Uterus (tissue), 2 donors: ENCODE measurements around the gene GALT.

Experiments used
- POLR2A ChIP-seq, 2 donors: fragments of 450-650 bp; IDR thresholded peaks; one replicate each; pipeline ENCODE4 v1.6.1; 2016; ENCODE audit warnings: antibody characterized with exemption in 2 of 2, mild to moderate bottlenecking in 1 of 2, moderate library complexity in 1 of 2
- TF ChIP-seq, protein P1 (sequence below), 4 experiments: fragments of 200-600 bp in 2 of 4; fragments of 450-650 bp in 2 of 4; sonication (generic) in 2 of 4; IDR thresholded peaks; one replicate each; pipeline ENCODE4 v1.5.1; 2016 to 2019; ENCODE audit warnings: antibody characterized with exemption in 4 of 4, mild to moderate bottlenecking in 2 of 4, moderate library complexity in 1 of 4

DNA sequence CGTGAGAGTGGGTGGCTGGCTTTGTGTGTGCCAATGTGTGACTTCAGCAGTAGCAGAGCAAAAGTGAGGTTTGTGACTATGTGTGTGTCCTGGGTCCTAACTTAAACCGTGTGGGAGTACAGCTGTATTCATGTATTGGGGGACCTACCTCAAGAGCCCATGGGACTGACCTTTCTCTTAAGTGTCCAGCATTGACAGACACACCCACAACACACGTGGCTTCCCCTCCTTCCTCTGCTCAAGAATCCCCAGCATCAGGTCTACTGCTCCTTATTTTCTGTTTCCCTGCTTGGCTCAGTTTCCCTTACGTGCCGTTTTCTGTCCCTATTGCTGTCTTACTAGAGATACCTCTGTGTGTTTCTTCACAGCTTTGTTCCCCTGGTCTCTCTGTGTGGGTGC is 6.1 kb downstream of the GALT start:
- TF ChIP-seq, protein P1, sequence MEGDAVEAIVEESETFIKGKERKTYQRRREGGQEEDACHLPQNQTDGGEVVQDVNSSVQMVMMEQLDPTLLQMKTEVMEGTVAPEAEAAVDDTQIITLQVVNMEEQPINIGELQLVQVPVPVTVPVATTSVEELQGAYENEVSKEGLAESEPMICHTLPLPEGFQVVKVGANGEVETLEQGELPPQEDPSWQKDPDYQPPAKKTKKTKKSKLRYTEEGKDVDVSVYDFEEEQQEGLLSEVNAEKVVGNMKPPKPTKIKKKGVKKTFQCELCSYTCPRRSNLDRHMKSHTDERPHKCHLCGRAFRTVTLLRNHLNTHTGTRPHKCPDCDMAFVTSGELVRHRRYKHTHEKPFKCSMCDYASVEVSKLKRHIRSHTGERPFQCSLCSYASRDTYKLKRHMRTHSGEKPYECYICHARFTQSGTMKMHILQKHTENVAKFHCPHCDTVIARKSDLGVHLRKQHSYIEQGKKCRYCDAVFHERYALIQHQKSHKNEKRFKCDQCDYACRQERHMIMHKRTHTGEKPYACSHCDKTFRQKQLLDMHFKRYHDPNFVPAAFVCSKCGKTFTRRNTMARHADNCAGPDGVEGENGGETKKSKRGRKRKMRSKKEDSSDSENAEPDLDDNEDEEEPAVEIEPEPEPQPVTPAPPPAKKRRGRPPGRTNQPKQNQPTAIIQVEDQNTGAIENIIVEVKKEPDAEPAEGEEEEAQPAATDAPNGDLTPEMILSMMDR (IDR thresholded peaks at IDR 0.05): no peak
- no peak for TF ChIP-seq POLR2A (IDR thresholded peaks at IDR 0.05)
